Measurements from ENCODE around the gene RANBP10.

- no peak for TF ChIP-seq CTCF (conservative IDR thresholded peaks at IDR 0.05; ENCODE audit: low read length)
- TF ChIP-seq EZH2phosphoT487 (IDR thresholded peaks at IDR 0.05; ENCODE audit: borderline replicate concordance, low read depth, low read length): no peak
These were observed 855 bp upstream of the RANBP10 start for GRCh38 chr16:67807148-67807682.
